Ovary (tissue), 9 donors: Measurements from ENCODE around the gene SMIM38. TPM values are rescaled to one million over a fixed set of nuclear protein-coding genes. Genes with fewer than 3 reads are reported as not detected.

Experiments
- DNase-seq, 5 donors: peaks; one replicate each; pipeline ENCODE4 v3.0.0-alpha.2; 2019 to 2020
- H3K27ac ChIP-seq, 2 donors: fragments of 200-600 bp; one replicate each; pipeline versions ENCODE4 v1.5.1 to v1.8.0; 2019 to 2022
- H3K27me3 ChIP-seq: fragments of 200-600 bp; one replicate; pipeline ENCODE4 v1.8.0; 2022
- H3K36me3 ChIP-seq: fragments of 200-600 bp; sonication (generic); one replicate; pipeline ENCODE4 v1.5.1; 2019
- H3K4me1 ChIP-seq: one replicate; pipeline ENCODE4 v1.8.1; 2013; ENCODE audit warnings: mild to moderate bottlenecking, moderate library complexity; ENCODE audit not compliant: insufficient read depth
- H3K4me3 ChIP-seq: fragments of 200-600 bp; sonication (generic); one replicate; pipeline ENCODE4 v1.5.1; 2017
- H3K9me3 ChIP-seq, 2 donors: fragments of 200-600 bp in 1 of 2; sonication (generic) in 1 of 2; one replicate each; pipeline versions ENCODE4 v1.5.1 to v1.8.1; 2013 to 2019; ENCODE audit warnings: mild to moderate bottlenecking in 1 of 2, moderate library complexity in 1 of 2
- CTCF ChIP-seq, 3 donors: fragments of 450-650 bp in 2 of 3; fragments of 200-600 bp in 1 of 3; IDR thresholded peaks; one replicate each; pipeline versions ENCODE4 v1.5.1 to v1.8.0; 2016 to 2022; ENCODE audit warnings: antibody characterized with exemption in 3 of 3, mild to moderate bottlenecking in 1 of 3
- EP300 ChIP-seq: sonication (generic); formaldehyde crosslinking; IDR thresholded peaks from one replicate; pipeline ENCODE4 v1.6.1; 2017; ENCODE audit warnings: antibody characterized with exemption
- POLR2A ChIP-seq: fragments of 450-650 bp; IDR thresholded peaks from one replicate; pipeline ENCODE4 v1.6.1; 2017; ENCODE audit warnings: antibody characterized with exemption, mild to moderate bottlenecking, moderate library complexity
- WGBS, 3 donors: extraction: QIAGEN DNeasy Blood & Tissue Kit in 1 of 3; methylation state at CpG; one replicate each; pipeline versions ENCODE4 v1.1.5 to v1.1.7; 2013 to 2017; 5-methylcytosine and 5-hydroxymethylcytosine counted together
- intact Hi-C, 4 donors: fragments of 100-400 bp; cut with DNase I; formaldehyde crosslinking; loops; one replicate each; pipeline versions ENCODE4 v1.11.0 to v1.15.1; 2022 to 2023
- polyA plus RNA-seq, 2 donors: library from polyadenylated mRNA; stranded (reverse); fragments of 200-250 nt in 1 of 2; fragments of 350-450 nt in 1 of 2; fragmentation: Illumina TruSeq in 1 of 2; extraction: RNeasy Lipid Tissue Mini Kit (QIAGEN cat#74804) in 1 of 2; gene quantifications; one replicate each; pipeline ENCODE4 v1.2.3, GENCODE V29; 2013 to 2014
- total RNA-seq, 7 donors: library from RNA; depleted of rRNA in 2 of 7; stranded (reverse); fragments of >200 nt in 2 of 7; fragmentation: NEBNext Ultra II Directional in 3 of 7; extraction: Animal tissue kit (Norgen Biotek cat#: 25700) in 3 of 7; gene quantifications; one replicate each; pipeline versions ENCODE4 v1.1.0 to v1.2.4, GENCODE V29; 2016 to 2023
- donor health status: DM: no; HTN: no; CAD: no; lungs with moderate emphysema.
- donor health status: DM: no; HTN: no; CAD: no.
- donor health status: Bipolar disorder and iron deficiency.
- donor health status: DM: yes; HTN: yes; CAD: no.
- donor health status: DM: no; HTN: no; CAD: no.
- donor health status: DM: yes; HTN: yes; CAD: no.

SMIM38 gene
- total and polyA plus RNA-seq, 9 donors: 0.43 to 6.3 (median 2.1) TPM

GRCh38 chr11:69161117-69161407 is 5.3 kb downstream of the SMIM38 start:
- TF ChIP-seq CTCF (IDR thresholded peaks at IDR 0.05): no peak
- TF ChIP-seq EP300: no peak
- no peak for TF ChIP-seq POLR2A
- 73 to 86% (median 78%) methylated on average over 5 of the region's 5 CpGs for WGBS, 3 donors
- DNase-seq: no peak
- Histone ChIP-seq H3K27me3 (no peaks in the 10 kb centered on the region), H3K27ac (no peak overlapping the region), H3K4me3 (no peak overlapping the region), H3K4me1 (peaks cover 2% of the 10 kb centered on the region), H3K9me3 (no peaks in the 10 kb centered on the region), H3K36me3 (no peaks in the 10 kb centered on the region)
- intact Hi-C loops: no loop called here

- intact Hi-C loops: no loop called here
- TF ChIP-seq EP300 (no peak), POLR2A (no peak), CTCF (IDR thresholded peaks at IDR 0.05) (no peak)
- Histone ChIP-seq H3K4me1 (no peaks in the 10 kb centered on the region), H3K27ac (no peak overlapping the region), H3K9me3 (no peaks in the 10 kb centered on the region), H3K27me3 (no peaks in the 10 kb centered on the region), H3K36me3 (no peaks in the 10 kb centered on the region), H3K4me3 (no peak overlapping the region)
- DNase-seq: no peak
These were observed 6.8 kb downstream of the SMIM38 start for GRCh38 chr11:69162505-69162904.

- intact Hi-C loops: no loop called here
- H3K27me3 ChIP-seq: no peaks in the 10 kb centered on the region
- H3K9me3 ChIP-seq: no peaks in the 10 kb centered on the region
- 93 to 98% (median 96%) methylated on average over 1 of the region's 1 CpG for WGBS, 3 donors
- H3K36me3 ChIP-seq: no peaks in the 10 kb centered on the region
- TF ChIP-seq POLR2A (no peak), EP300 (no peak), CTCF (IDR thresholded peaks at IDR 0.05) (no peak)
- no peak overlapping the region for H3K4me3 ChIP-seq
- H3K27ac ChIP-seq: no peak overlapping the region
- H3K4me1 ChIP-seq: no peaks in the 10 kb centered on the region
- no peak for DNase-seq
These were observed 8.1 kb downstream of the SMIM38 start for GRCh38 chr11:69163842-69164241.

GRCh38 chr11:69164824-69165223 is 9.1 kb downstream of the SMIM38 start:
- DNase-seq: no peak
- H3K4me1 ChIP-seq: no peaks in the 10 kb centered on the region
- no peaks in the 10 kb centered on the region for H3K9me3 ChIP-seq
- whole genome bisulfite sequencing, 3 donors: 82 to 86% (median 82%) methylated on average over 10 of the region's 10 CpGs
- no peaks in the 10 kb centered on the region for H3K27me3 ChIP-seq
- TF ChIP-seq EP300 (no peak), POLR2A (no peak), CTCF (IDR thresholded peaks at IDR 0.05) (no peak)
- H3K4me3 ChIP-seq: no peak overlapping the region
- no peaks in the 10 kb centered on the region for H3K36me3 ChIP-seq
- no peak overlapping the region for H3K27ac ChIP-seq
- intact Hi-C loops: no loop called here

GRCh38 chr11:69165775-69166174 is 10.0 kb downstream of the SMIM38 start:
- H3K4me1 ChIP-seq: no peaks in the 10 kb centered on the region
- no peak for DNase-seq
- H3K4me3 ChIP-seq: no peak overlapping the region
- TF ChIP-seq POLR2A (no peak), EP300 (no peak), CTCF (IDR thresholded peaks at IDR 0.05) (no peak)
- intact Hi-C loops: no loop called here
- H3K27ac ChIP-seq: no peak overlapping the region
- H3K27me3 ChIP-seq: no peaks in the 10 kb centered on the region
- H3K36me3 ChIP-seq: no peaks in the 10 kb centered on the region
- H3K9me3 ChIP-seq: no peaks in the 10 kb centered on the region
- WGBS, 3 donors: 82 to 90% (median 83%) methylated on average over 2 of the region's 2 CpGs
